Endothelial cell of coronary artery (primary cell): Measurements from ENCODE around the gene HNRNPUL1. TPM values are rescaled to one million over a fixed set of nuclear protein-coding genes. Genes with fewer than 3 reads are reported as not detected.

Source experiments
- total RNA-seq: library from RNA; depleted of rRNA; stranded (reverse); fragments of >200 nt; gene quantifications from 2 replicates; pipeline ENCODE4 v1.2.3, GENCODE V29; 2014

The HNRNPUL1 gene
- 69.6 and 79.2 TPM in 2 replicates for total RNA-seq

GRCh38 chr19:41263850-41264580, at the start of gene HNRNPUL1:
Gene HNRNPUL1, plus strand, starts transcription at chr19:41264372. Its CDS starts 132 bp downstream, at chr19:41264504.

GRCh38 chr19:41218615-41219507, 45.3 kb upstream of the HNRNPUL1 start, which contains the start of gene AXL:
Gene AXL, plus strand, starts transcription at chr19:41219223. Its CDS starts 170 bp downstream, at chr19:41219393.

GRCh38 chr19:41310033-41310831, 46.1 kb downstream of the HNRNPUL1 start, which contains the start of gene CCDC97:
Gene CCDC97, plus strand, starts transcription at chr19:41310172. Its CDS starts 139 bp downstream, at chr19:41310311.

GRCh38 chr19:41353466-41354342, 89.5 kb downstream of the HNRNPUL1 start, which contains the start of gene TGFB1:
Gene TGFB1, minus strand, starts transcription at chr19:41353922. Its CDS starts 878 bp downstream, at chr19:41353044.

Other genes starting within 250 kb of the HNRNPUL1 start
- not detected in 2 replicates for gene CYP2A13, start 175.9 kb upstream of the HNRNPUL1 start, total RNA-seq
- not detected in 2 replicates for gene CYP2F1, start 149.9 kb upstream of the HNRNPUL1 start, total RNA-seq
- 0.09 and 0.54 TPM in 2 replicates for gene CYP2S1, start 71.2 kb upstream of the HNRNPUL1 start, total RNA-seq
- gene AXL, start 45.1 kb upstream of the HNRNPUL1 start, total RNA-seq, result 91.9 and 209 TPM in 2 replicates
- gene CCDC97, start 45.8 kb downstream of the HNRNPUL1 start, total RNA-seq, result 7.9 and 9.5 TPM in 2 replicates
- 19.4 and 52.1 TPM in 2 replicates for gene TGFB1, start 89.5 kb downstream of the HNRNPUL1 start, total RNA-seq
- 9.8 and 10.8 TPM in 2 replicates for gene B9D2, start 99.8 kb downstream of the HNRNPUL1 start, total RNA-seq
- gene TMEM91, start 112.2 kb downstream of the HNRNPUL1 start, total RNA-seq, result 6.3 and 7.1 TPM in 2 replicates
- gene EXOSC5, start 133.0 kb downstream of the HNRNPUL1 start, total RNA-seq, result 14.4 and 18.3 TPM in 2 replicates
- gene BCKDHA, start 133.4 kb downstream of the HNRNPUL1 start, total RNA-seq, result 43.4 and 47.3 TPM in 2 replicates
- gene B3GNT8, start 163.0 kb downstream of the HNRNPUL1 start, total RNA-seq, result 2.2 and 2.8 TPM in 2 replicates
- 40.2 and 42.0 TPM in 2 replicates for gene DMAC2, start 175.5 kb downstream of the HNRNPUL1 start, total RNA-seq
- gene ERICH4, start 178.8 kb downstream of the HNRNPUL1 start, total RNA-seq, result not detected in 2 replicates